Astrocyte (in vitro differentiated cells and primary cell): ENCODE data around the gene NT5C1A.

Experiments
- CTCF ChIP-seq: IDR thresholded peaks from 2 replicates; pipeline ENCODE4 v1.5.1; 2011; ENCODE audit warnings: low read depth, mild to moderate bottlenecking, inconsistent platforms, low read length, moderate library complexity; ENCODE audit not compliant: insufficient read depth
- EZH2 ChIP-seq: IDR thresholded peaks from 2 replicates; pipeline ENCODE4 v1.6.1; 2012; ENCODE audit warnings: mild to moderate bottlenecking, low read length, inconsistent platforms; ENCODE audit not compliant: insufficient read depth

- TF ChIP-seq CTCF: no peak
- no peak for TF ChIP-seq EZH2
Measured at GRCh38 chr1:39635871-39636210, 36.1 kb downstream of the NT5C1A start.
